Measurements from ENCODE around the gene LIF.

Gene LIF

DNA sequence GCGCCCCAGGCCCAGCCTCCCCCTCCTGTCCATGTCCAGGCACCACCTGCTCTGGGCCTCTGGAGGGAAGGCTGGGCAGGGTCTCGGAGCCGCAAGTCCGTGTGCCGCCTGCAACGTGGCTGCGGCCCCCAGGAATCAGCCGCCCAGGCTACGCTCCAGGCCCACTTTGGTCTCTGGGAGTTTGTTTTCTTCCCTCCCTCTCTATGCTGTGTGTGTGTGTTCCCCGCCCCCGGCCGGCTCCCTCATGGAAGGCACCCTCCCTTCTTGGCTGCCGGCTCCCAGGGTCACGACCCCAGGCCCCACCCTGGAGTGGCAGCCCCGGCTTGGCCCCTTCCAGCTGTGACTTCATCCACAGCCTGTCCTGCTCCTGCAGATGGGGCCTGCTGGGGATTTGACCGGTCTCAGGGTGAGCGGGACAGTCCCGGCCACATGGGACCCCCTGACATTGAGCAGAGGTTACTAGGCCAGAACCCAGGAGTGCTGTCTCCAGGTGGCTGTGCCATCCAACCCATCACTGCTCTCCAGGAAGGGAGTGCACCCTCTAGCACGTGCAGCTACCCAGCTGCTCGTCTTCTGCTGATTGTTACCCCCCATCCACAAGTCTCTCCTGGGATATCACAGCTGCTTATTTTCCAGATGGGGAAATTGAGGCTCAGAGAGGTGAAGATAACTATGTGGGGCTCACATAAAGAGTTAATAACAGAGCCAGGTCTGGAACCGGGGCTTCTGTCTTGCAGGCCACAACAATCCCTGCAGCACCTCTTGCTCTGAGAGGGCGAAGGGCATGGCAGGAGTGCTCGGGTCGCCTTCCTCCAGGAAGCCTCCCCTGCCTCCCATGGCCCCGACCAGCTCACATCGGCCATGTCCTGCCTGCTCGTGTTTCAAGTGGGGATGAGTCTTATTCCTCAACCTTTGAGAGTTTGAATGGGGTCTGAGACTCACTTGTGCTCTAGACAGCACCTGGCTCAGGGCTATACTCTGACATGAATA lies 2.8 kb upstream of the LIF start:
- Histone ChIP-seq H3K9me3 (ENCODE audit: insufficient read depth, low read depth, low read length) (no peaks in the 10 kb centered on the region), H3K79me2 (ENCODE audit: insufficient read depth, low read length) (no peaks in the 10 kb centered on the region), H3K9me2 (replicated peaks; ENCODE audit: low read depth, low read length) (no peaks in the 10 kb centered on the region), H3K9ac (ENCODE audit: low read depth, low read length, poor library complexity, severe bottlenecking) (no peak overlapping the region), H3K27me3 (ENCODE audit: insufficient read depth, low read length, poor library complexity, severe bottlenecking) (no peaks in the 10 kb centered on the region), H4K20me1 (ENCODE audit: insufficient read depth, low read length, poor library complexity, severe bottlenecking) (no peaks in the 10 kb centered on the region), H3K4me3 (ENCODE audit: low read length, poor library complexity, severe bottlenecking) (no peak overlapping the region), H3K36me3 (ENCODE audit: insufficient read depth, low read length) (no peaks in the 10 kb centered on the region), H3F3A (ENCODE audit: low read depth) (no peaks in the 10 kb centered on the region), H3K4me1 (ENCODE audit: insufficient read depth, low read length, poor library complexity, severe bottlenecking) (peaks cover 40% of the 10 kb centered on the region), H2AFZ (ENCODE audit: low read length) (no peak overlapping the region), H3K4me2 (ENCODE audit: low read depth, low read length, poor library complexity, severe bottlenecking) (no peak overlapping the region)
- TF ChIP-seq CTCF (conservative IDR thresholded peaks at IDR 0.05; ENCODE audit: low read length) (no peak), EZH2phosphoT487 (IDR thresholded peaks at IDR 0.05; ENCODE audit: borderline replicate concordance) (no peak)

DNA sequence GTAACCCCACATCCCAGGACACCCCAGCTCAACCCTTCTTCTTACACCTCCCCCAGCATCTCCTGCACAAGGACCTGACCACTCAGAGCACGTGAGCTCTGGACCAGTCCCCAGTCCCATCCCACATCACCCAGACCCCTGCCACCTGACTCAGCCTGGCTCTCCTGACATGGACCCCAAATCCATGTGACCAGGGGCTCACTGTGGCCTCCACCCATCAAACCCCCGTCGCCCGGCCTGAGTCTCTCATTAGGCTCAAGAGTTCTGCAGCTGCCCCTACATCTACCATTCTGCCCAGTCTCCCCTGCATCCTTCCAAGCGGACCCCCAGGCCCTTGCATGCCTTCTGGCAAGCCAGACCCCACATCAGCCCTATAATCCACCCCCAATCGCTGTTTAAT lies 1.9 kb upstream of the LIF start:
- TF ChIP-seq CTCF (conservative IDR thresholded peaks at IDR 0.05; ENCODE audit: low read length) (no peak), EZH2phosphoT487 (IDR thresholded peaks at IDR 0.05; ENCODE audit: borderline replicate concordance) (no peak)
- H3F3A ChIP-seq (ENCODE audit: low read depth) = no peaks in the 10 kb centered on the region
- H3K4me1 ChIP-seq (ENCODE audit: insufficient read depth, low read length, poor library complexity, severe bottlenecking) = peaks cover 32% of the 10 kb centered on the region
- no peak overlapping the region for H3K9ac ChIP-seq (ENCODE audit: low read depth, low read length, poor library complexity, severe bottlenecking)
- H3K4me3 ChIP-seq (ENCODE audit: low read length, poor library complexity, severe bottlenecking) = no peak overlapping the region
- no peak overlapping the region for H3K4me2 ChIP-seq (ENCODE audit: low read depth, low read length, poor library complexity, severe bottlenecking)
- H3K27me3 ChIP-seq (ENCODE audit: insufficient read depth, low read length, poor library complexity, severe bottlenecking) = no peaks in the 10 kb centered on the region
- no peaks in the 10 kb centered on the region for H3K9me2 ChIP-seq (replicated peaks; ENCODE audit: low read depth, low read length)
- no peak overlapping the region for H2AFZ ChIP-seq (ENCODE audit: low read length)
- no peaks in the 10 kb centered on the region for H3K79me2 ChIP-seq (ENCODE audit: insufficient read depth, low read length)
- no peaks in the 10 kb centered on the region for H4K20me1 ChIP-seq (ENCODE audit: insufficient read depth, low read length, poor library complexity, severe bottlenecking)
- H3K36me3 ChIP-seq (ENCODE audit: insufficient read depth, low read length) = no peaks in the 10 kb centered on the region
- no peaks in the 10 kb centered on the region for H3K9me3 ChIP-seq (ENCODE audit: insufficient read depth, low read depth, low read length)

GRCh38 chr22:30247974-30248373 lies 1.4 kb upstream of the LIF start:
- Histone ChIP-seq H3F3A (ENCODE audit: low read depth) (no peaks in the 10 kb centered on the region), H3K4me2 (ENCODE audit: low read depth, low read length, poor library complexity, severe bottlenecking) (no peak overlapping the region), H3K9me2 (replicated peaks; ENCODE audit: low read depth, low read length) (no peaks in the 10 kb centered on the region), H3K4me1 (ENCODE audit: insufficient read depth, low read length, poor library complexity, severe bottlenecking) (peaks cover 26% of the 10 kb centered on the region), H3K79me2 (ENCODE audit: insufficient read depth, low read length) (no peaks in the 10 kb centered on the region), H3K4me3 (ENCODE audit: low read length, poor library complexity, severe bottlenecking) (no peak overlapping the region), H2AFZ (ENCODE audit: low read length) (no peak overlapping the region), H3K36me3 (ENCODE audit: insufficient read depth, low read length) (no peaks in the 10 kb centered on the region), H3K9me3 (ENCODE audit: insufficient read depth, low read depth, low read length) (no peaks in the 10 kb centered on the region), H4K20me1 (ENCODE audit: insufficient read depth, low read length, poor library complexity, severe bottlenecking) (no peaks in the 10 kb centered on the region), H3K9ac (ENCODE audit: low read depth, low read length, poor library complexity, severe bottlenecking) (no peak overlapping the region), H3K27me3 (ENCODE audit: insufficient read depth, low read length, poor library complexity, severe bottlenecking) (no peaks in the 10 kb centered on the region)
- TF ChIP-seq EZH2phosphoT487 (IDR thresholded peaks at IDR 0.05; ENCODE audit: borderline replicate concordance) (no peak), CTCF (conservative IDR thresholded peaks at IDR 0.05; ENCODE audit: low read length) (no peak)
